ENCODE results near the gene EIF4ENIF1. TPM values are rescaled to one million over a fixed set of nuclear protein-coding genes. Genes with fewer than 3 reads are reported as not detected.
"Not testable (repeated sequence)": the region's sequence is repeated elsewhere in the genome, so short reads cannot be mapped to it uniquely, and the experiment has no call there.

Gene EIF4ENIF1
- total RNA-seq, 1 donor from 2014 or later: 24.5 TPM

DNA sequence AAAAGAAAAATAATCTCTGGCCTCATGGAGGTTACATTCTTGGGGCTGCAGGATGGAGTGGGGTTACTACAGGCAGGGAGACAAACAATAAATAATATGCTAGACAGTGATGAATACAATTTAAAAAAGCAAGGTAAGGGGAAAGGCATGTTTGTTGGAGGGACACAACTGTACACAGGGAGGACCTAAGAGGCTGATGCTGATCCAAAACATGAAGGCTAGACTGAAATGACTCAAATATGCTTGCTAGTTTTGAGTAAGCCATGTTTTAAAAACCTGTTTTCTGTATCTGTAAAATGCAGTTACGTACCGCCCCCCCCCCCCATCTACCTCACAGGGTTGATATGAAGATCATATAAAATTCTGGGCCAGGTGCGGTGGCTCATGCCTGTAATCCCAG, 44.0 kb downstream of the EIF4ENIF1 start:
- DNase-seq (ENCODE audit: low spot score): no peak

DNA sequence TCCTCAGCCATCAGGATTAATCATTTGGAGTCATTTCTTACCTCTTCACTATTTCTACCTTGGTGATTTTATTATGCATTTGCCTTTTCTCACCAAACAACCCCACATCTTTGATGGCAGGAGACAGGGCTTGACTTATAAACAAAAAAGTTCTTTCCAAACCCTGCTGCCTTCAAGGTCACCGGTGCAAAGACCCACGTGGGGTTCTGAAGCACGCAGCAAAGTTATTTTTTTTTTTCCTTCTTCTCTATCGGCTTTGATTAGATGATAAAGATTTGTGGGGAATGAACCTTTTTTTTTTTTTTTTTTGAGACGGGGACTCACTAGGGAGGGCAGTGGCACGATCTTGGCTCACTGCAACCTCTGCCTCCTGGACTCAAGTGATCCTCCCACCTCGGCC, 46.1 kb downstream of the EIF4ENIF1 start:
- no peak for DNase-seq (ENCODE audit: low spot score)

DNA sequence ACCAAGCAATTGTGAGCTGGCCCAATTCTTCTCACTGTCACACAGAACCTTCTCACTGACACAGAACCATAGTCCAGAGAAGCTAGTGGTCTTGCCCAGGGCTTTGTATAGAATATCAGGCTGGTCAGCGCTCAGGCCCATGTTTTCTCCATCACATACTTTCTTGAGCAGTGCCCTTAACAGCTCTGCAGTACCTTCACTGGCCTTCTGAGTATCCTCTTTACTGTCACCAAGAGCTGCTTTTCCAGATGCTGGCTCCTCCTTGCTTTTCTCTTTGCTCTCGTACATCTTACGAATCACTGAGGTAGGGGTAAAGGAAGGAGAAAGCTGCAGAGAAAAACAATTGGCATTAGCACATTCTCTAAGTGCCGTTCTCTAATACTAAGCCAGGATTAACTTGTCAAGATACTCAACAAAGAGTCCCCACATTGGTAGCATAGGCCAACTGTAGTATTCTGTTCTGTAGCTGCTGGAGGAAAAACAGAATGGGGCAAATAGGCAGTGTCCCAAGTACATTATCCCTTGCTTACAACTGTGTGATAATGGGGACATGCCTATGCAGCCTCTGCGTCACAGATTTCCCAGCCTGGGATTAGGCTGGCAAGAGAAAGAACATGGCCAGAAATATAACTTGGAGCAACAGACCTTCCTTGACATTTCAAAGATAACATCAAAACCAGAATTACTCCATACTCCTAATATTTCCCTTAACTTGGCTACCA, 46.7 kb downstream of the EIF4ENIF1 start:
- DNase-seq (ENCODE audit: low spot score): peak; percentile 33

DNA sequence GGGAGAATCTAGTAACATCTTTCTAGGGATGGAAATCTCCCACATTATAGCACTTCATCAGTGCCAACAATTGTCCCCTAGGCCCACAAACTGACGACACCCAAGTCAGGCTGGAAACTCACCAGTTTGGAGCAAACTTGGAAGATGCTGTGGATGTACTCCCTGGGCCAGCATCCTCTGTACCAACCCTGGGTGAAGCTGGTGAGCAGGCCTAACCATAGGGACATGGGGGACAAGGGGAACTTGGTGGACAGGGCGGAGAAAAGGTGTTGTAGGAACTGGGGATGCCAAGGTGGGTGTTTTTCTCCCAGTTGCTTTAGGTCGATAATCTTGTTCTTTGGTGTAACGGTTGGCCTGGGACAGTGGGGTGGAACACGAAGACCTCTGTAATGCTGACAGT, 48.0 kb downstream of the EIF4ENIF1 start:
- no peak for DNase-seq (ENCODE audit: low spot score)

DNA sequence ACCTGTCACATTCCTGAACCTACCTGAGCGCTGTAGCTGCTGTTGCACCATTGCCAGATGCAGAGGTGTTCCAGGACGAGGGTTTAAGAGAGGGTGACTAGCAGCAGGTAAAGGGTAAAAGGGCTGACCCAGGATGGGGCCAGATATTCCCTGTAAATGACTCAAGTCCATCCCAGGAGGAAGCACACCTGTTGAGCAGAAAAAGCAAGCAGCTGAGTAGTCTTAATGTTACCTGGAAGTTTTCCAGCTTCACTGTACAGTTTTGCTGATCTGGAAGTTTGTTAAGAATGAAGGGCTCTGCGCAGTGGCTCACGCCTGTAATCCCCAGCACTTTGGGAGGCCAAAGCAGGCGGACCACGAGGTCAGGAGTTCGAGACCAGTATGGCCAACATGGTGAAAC, 49.0 kb downstream of the EIF4ENIF1 start:
- no peak for DNase-seq (ENCODE audit: low spot score)

DNA sequence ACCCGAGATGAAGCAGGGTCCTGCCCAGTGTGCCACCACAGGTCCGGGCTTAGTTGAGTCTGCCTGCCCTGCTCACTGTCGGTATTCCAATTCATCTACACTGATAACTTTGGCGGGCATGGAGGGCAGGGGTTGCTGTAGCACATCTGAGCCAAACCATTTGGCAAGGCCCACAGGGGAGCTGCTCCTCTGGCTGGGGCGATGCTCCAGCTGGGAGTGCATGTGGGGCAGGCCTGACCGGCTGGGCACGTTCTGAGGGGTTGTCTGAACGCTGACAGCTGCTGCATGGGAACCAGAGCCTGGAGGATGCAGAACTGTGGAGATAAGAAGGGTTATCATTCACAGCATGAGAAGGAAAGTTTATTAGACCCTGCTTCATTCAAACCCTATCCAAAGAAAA, 49.8 kb downstream of the EIF4ENIF1 start:
- DNase-seq (ENCODE audit: low spot score): no peak

DNA sequence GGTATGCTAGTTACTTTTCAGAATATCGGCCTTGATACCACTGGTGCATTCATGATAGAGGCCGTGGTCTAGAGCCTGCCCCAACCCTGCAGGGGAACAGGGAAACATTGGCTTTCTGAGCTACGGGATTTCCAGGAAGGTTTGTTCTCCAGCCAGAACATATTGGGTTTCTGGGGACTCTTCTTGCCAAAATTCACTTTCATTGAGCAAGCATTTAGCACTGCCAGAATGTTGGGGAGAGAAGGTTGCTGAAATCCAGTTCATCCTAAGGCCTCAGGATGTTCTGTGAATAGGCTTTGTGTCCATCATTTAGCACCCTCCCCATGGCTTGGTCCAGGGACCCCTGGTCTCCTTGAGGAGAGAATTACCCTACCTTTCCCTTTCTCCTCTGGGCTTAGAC, 53.5 kb downstream of the EIF4ENIF1 start:
- DNase-seq (ENCODE audit: low spot score): no peak

DNA sequence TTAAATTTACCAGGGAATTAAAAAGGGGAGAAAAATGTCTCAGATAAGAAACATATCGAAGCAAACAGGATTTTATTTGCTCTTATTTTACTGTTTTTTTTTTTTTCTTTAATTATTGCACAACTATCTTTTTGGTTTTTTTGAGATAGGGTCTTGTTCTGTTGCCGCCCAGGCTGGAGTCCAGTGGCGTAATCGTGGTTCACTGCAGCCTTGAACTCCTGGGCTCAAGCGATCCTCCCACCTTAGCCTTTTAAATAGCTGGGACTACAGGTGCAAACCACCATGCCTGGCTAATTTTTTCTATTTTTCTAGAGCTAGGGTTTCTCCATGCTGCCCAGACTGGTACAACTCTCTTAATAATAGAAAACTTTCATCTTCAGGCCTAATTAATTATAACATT, 57.7 kb downstream of the EIF4ENIF1 start:
- no peak for DNase-seq (ENCODE audit: low spot score)

DNA sequence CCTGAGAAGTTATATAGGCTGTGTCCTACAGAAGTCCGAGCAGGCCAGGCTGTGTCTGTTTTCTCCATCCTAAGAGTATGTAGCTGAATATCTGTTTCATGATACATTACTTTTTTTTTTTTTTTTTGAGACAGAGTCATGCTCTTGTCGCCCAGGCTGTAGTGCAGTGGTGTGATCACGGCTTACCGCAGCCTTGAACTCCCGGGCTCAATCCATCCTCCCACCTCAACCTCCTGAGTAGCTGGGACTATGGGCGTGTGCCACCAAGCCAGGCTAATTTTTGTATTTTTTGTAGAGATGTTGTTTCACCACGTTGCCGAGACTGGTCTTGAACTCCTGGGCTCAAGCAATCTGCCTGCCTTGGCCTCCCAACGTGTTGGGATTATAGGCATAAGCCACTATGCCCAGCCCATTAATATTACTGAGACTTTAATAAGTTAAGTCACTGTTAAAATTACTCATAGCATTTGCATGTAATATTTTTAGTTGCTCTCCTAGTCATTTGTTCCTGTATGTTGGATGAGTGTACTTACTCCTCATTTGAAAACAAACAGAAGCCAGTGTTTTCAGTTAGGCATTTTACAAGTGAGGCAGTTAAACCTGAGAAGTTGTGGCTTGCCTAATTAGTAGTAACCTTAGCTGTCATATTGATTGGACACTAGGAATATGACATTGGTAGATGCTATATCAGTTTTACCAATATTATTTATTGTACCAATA, 64.2 kb downstream of the EIF4ENIF1 start:
- DNase-seq (ENCODE audit: low spot score): no peak

DNA sequence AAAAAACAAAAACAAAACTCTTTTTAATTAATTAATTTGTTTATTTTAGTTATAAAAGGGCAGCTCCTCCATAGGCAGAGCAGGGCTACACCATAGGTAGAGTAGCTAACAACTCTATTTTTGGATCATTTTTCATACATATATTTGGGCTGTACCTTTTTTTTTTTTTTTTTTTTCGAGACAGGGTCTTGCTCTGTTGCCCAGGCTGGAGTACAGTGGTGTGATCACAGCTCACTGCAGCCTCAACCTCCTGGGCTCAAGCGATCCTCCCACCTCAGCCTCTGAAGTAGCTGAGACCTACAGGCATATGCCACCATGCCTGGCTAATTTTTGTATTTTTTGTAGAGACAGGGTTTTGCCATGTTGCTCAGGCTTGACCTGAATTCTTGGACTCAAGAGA, 87.3 kb downstream of the EIF4ENIF1 start:
- DNase-seq (ENCODE audit: low spot score): not testable (repeated sequence)

DNA sequence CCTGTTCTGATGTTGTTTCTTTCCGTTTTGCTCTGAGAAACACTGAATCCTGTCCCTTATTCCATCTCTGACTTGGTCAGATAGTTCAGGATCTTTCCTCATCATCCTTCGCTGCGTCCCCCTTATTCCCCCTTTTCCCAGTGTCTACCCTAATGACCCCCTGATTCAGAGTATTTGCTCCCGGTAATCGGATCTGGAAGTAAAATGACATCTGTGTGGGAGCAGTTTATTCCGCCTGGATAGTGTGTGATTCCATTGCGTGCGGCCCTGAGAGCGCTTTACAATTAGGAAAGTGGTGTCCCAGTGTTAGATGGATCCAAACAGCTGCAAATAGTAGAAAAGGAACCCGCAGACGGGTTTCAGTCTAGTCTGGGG, 89.6 kb downstream of the EIF4ENIF1 start:
- no peak for DNase-seq (ENCODE audit: low spot score)

DNA sequence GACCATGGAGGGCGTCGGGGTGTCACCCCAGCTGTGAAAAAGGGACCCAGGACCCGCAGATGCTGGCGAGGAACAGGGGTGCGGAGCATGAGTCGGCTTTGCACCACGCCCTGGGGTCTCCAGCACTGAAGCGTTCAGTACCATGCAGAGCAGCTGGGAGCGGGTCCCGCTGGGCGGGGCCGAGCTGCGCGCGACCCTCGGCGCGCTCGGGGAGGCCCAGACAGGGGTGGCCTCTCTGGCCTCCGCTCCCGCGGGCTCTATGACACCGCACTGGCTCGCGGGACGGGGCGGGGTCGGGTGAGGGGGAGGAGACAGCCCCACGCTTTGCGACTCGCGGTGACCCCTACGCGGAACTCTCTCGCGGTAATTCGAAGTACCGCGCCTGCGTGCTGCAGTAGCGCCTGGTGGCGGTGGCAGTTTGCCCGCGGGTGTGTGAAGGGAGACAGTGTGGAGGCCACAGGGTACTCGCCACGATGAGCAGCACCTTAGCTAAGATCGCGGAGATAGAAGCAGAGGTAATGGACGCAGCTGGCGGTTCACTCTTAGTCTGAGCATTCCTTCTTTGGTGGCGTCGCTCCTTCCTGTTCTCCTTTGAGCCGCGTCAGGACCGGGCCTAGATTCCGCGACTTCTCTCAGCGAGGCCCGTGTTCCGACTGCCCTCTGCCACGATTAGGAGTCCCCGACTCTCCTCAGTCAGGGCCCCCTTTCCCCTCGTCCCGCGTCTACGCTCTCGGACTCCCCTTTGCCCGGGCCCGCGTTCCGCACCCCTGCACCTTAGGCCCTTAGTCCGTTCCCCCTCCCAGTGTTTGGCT, 90.2 kb downstream of the EIF4ENIF1 start, which contains the start of gene DRG1:
Gene DRG1, plus strand, starts transcription at position 394 of the 812 bp plus-strand sequence. Its CDS starts 80 bp downstream, at position 474.
- peak; percentile 96 for DNase-seq (ENCODE audit: low spot score)

DNA sequence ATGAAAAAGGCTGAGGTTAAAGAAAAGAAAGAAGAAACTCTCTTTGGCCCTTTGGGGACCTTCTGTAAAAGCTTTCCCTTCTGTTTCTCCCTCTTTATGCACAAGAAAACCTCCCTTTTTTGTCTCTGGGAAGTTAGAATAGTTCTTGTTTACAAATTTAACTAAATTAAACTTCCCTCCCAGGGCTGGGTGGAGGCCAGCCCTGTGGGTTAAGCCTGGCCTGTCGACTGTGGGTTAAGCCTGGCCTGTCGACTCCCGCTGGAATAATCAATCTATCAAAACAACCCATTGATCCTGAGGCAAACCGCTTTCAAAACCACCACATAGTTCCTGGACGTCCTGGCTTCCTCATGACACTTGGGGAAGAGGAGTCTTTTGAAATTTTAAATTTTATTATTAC, 91.4 kb downstream of the EIF4ENIF1 start:
- no peak for DNase-seq (ENCODE audit: low spot score)

DNA sequence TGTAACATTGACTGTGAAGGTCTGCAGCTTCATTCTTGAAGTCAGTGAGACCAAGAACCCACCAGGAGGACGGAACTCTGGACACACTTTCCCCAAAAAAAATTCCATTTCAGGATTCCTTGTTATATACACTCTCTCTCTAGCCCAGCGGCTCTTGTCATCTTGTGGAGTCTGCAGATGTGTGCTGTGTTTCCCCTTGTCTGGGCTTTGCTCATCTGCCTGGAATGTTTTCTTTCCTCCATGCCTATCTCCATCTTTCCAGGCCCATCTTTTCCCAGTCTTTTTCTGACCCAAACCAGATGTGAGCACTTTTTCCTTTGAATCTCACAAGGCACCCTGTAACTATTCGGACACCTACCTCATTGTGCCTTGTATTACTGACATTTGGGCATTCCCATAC, 95.3 kb downstream of the EIF4ENIF1 start:
- DNase-seq (ENCODE audit: low spot score): no peak

DNA sequence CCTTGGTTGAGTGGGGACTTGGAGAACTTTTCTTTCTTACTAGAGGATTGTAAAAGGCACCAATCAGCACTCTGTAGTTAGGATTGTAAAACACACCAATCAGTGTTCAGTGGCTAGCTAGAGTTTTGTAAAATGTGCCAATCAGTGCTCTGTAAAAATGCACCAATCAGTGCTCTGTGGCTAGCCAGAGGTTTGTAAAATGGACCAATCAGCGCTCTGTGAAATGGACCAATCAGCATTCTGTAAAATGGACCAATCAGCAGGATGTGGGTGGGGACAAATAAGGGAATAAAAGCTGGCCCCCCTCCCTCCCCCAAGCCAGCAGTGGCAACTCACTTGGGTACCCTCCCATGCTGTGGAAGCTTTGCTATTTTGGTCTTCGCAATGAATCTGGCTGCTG, 95.7 kb downstream of the EIF4ENIF1 start:
- no peak for DNase-seq (ENCODE audit: low spot score)

Other genes with a start within 250 kb of the EIF4ENIF1 start
- 48.0 TPM for gene PIK3IP1, start 197.4 kb downstream of the EIF4ENIF1 start, total RNA-seq
- gene PATZ1, start 143.5 kb downstream of the EIF4ENIF1 start, total RNA-seq: 61.4 TPM
- 45.6 TPM for gene DRG1, start 90.2 kb downstream of the EIF4ENIF1 start, total RNA-seq
- gene SFI1, start 6.7 kb upstream of the EIF4ENIF1 start, total RNA-seq: 74.5 TPM
- gene PISD, start 172.4 kb upstream of the EIF4ENIF1 start, total RNA-seq: 57.8 TPM